HepG2 (cell line): Measurements from ENCODE around the gene OVCA2. TPM values are rescaled to one million over a fixed set of nuclear protein-coding genes. Genes with fewer than 3 reads are reported as not detected.

Source experiments
- ATAC-seq: fragments of 200-7000 bp; cut with Tn5 transposase; 3 replicates; pipeline ENCODE4 v1.9.1; 2020; ENCODE audit warnings: mild to moderate bottlenecking, moderate library complexity
- BruUV-seq: library from RNA; stranded (reverse); fragments of 400-500 nt; replicated peaks from 2 replicates; lab custom pipeline; 2021; lab: Mats Ljungman, UMichigan
- CTCF ChIA-PET: fragments of 300-600 bp; formaldehyde crosslinking; extraction: SDS; loops from one replicate; lab custom pipeline; 2021; ENCODE audit warnings: low total read pairs, inconsistent platforms, low intra/inter-chr PET ratio; lab: Yijun Ruan, JAX
- POLR2A ChIA-PET: fragments of 350-600 bp; sonication (Branson Sonifier 250); formaldehyde crosslinking; loops from one replicate; lab custom pipeline; 2020; ENCODE audit warnings: antibody characterized with exemption, inconsistent platforms; lab: Yijun Ruan, JAX
- DNase-seq: peaks from one replicate; pipeline ENCODE4 v3.0.0-alpha.2; 2015; ENCODE audit warnings: low spot score
- FAIRE-seq: peaks from 3 replicates; lab custom pipeline; 2011; peaks lifted over from hg19 to GRCh38; lab: Jason Lieb, UNC
- H2AFZ ChIP-seq: one replicate; pipeline ENCODE4 v1.6.1; 2011; ENCODE audit warnings: low read length, inconsistent platforms
- H3K27ac ChIP-seq: fragments of 300-600 bp; 3 replicates; pipeline ENCODE4 v1.8.0; 2011; ENCODE audit warnings: mixed run types, mild to moderate bottlenecking, mixed read lengths, low read length, inconsistent platforms; ENCODE audit not compliant: insufficient read depth; ENCODE audit errors: extremely low read length
- H3K27me3 ChIP-seq, 2 experiments: fragments of 200-600 bp in 1 of 2; 2 replicates in 1 of 2; 3 replicates in 1 of 2; pipeline versions ENCODE4 v1.6.0 to v1.8.0; 2011; ENCODE audit warnings: low read length in 2 of 2, mild to moderate bottlenecking in 2 of 2, moderate library complexity in 2 of 2, inconsistent platforms in 1 of 2; ENCODE audit not compliant: insufficient read depth in 2 of 2, control insufficient read depth in 1 of 2
- H3K36me3 ChIP-seq, 2 experiments: fragments of 200-600 bp in 1 of 2; replicated peaks in 1 of 2; 2 replicates in 1 of 2; 3 replicates in 1 of 2; pipeline versions ENCODE4 v1.5.1 to v1.8.0; 2011; ENCODE audit warnings: low read length in 2 of 2, inconsistent platforms in 1 of 2; ENCODE audit not compliant: insufficient read depth in 2 of 2, control insufficient read depth in 1 of 2
- H3K4me1 ChIP-seq: 2 replicates; pipeline ENCODE4 v1.5.1; 2012; ENCODE audit warnings: low read length, inconsistent platforms; ENCODE audit not compliant: insufficient read depth
- H3K4me2 ChIP-seq: 2 replicates; pipeline ENCODE4 v1.6.0; 2011; ENCODE audit warnings: low read depth, low read length, inconsistent platforms
- H3K4me3 ChIP-seq, 3 experiments: fragments of 200-600 bp in 1 of 3; sonication (generic), shearing (Covaris generic) in 1 of 3; replicated peaks in 1 of 3; 2 replicates each; pipeline ENCODE4 v1.5.1; 2011 to 2016; ENCODE audit warnings: low read length in 3 of 3, inconsistent platforms in 2 of 3, low read depth in 2 of 3, mild to moderate bottlenecking in 2 of 3, control low read depth in 1 of 3, mixed read lengths in 1 of 3; ENCODE audit not compliant: insufficient read depth in 1 of 3
- H3K79me2 ChIP-seq: one replicate; pipeline ENCODE4 v1.6.1; 2011; ENCODE audit warnings: low read length, inconsistent platforms; ENCODE audit not compliant: insufficient read depth
- H3K9ac ChIP-seq: 2 replicates; pipeline ENCODE4 v1.6.0; 2011; ENCODE audit warnings: mild to moderate bottlenecking, low read depth, low read length, inconsistent platforms; ENCODE audit not compliant: insufficient read depth
- H3K9me3 ChIP-seq: 2 replicates; pipeline ENCODE4 v1.5.1; 2012; ENCODE audit warnings: mild to moderate bottlenecking, low read length
- H4K20me1 ChIP-seq: 2 replicates; pipeline ENCODE4 v1.6.0; 2011; ENCODE audit warnings: inconsistent platforms, mild to moderate bottlenecking, low read length, moderate library complexity; ENCODE audit not compliant: insufficient read depth
- AKAP8 ChIP-seq: sonication (generic); formaldehyde crosslinking; IDR thresholded peaks from 2 replicates; pipeline ENCODE4 v1.5.1; 2020; ENCODE audit warnings: mild to moderate bottlenecking, missing genetic modification reagents
- FOXM1 ChIP-seq: sonication (generic); formaldehyde crosslinking; IDR thresholded peaks from 2 replicates; pipeline ENCODE4 v1.5.0; 2020; ENCODE audit warnings: missing genetic modification reagents
- KLF9 ChIP-seq: IDR thresholded peaks from 2 replicates; pipeline ENCODE4 v1.6.1; 2016; ENCODE audit warnings: low read depth
- RARG ChIP-seq: sonication (generic); formaldehyde crosslinking; IDR thresholded peaks from 2 replicates; pipeline ENCODE4 v1.4.0; 2020; ENCODE audit warnings: low read depth, mild to moderate bottlenecking, missing genetic modification reagents
- ZFP82 ChIP-seq: sonication (generic); formaldehyde crosslinking; IDR thresholded peaks from 2 replicates; pipeline ENCODE4 v1.5.1; 2020; ENCODE audit warnings: mild to moderate bottlenecking, missing genetic modification reagents, borderline replicate concordance
- ZNF260 ChIP-seq: sonication (generic); formaldehyde crosslinking; IDR thresholded peaks from 2 replicates; pipeline ENCODE4 v1.4.0; 2020; ENCODE audit warnings: missing genetic modification reagents, low read depth, mild to moderate bottlenecking, borderline replicate concordance
- ZNF879 ChIP-seq: sonication (generic); formaldehyde crosslinking; IDR thresholded peaks from 2 replicates; pipeline ENCODE4 v1.8.1; 2023; ENCODE audit warnings: missing genetic modification reagents
- ZSCAN20 ChIP-seq: sonication (generic); formaldehyde crosslinking; IDR thresholded peaks from 2 replicates; pipeline ENCODE4 v1.4.0; 2020; ENCODE audit warnings: missing genetic modification reagents, mild to moderate bottlenecking, borderline replicate concordance
- ZSCAN22 ChIP-seq: sonication (generic); formaldehyde crosslinking; IDR thresholded peaks from 2 replicates; pipeline ENCODE4 v1.4.0; 2020; ENCODE audit warnings: mild to moderate bottlenecking, missing genetic modification reagents
- WGBS: methylation state at CpG from one replicate; pipeline ENCODE4 v1.1.6; 2017; ENCODE audit warnings: low lambda C conversion rate; 5-methylcytosine and 5-hydroxymethylcytosine counted together
- in situ Hi-C: cut with HindIII; loops from 2 replicates; pipeline ENCODE4 v1.10.0; 2017; ENCODE audit warnings: low pct_unique_long_range_greater_than_20kb; ENCODE audit not compliant: extremely low pct_ligation_motif_present
- intact Hi-C: fragments of 100-400 bp; cut with micrococcal nuclease; formaldehyde crosslinking; loops from one replicate; pipeline ENCODE4 v1.10.0; 2022; ENCODE audit not compliant: unreplicated experiment
- polyA plus RNA-seq, 8 experiments: library from polyadenylated mRNA; depleted of rRNA in 3 of 8; stranded (reverse) in 7 of 8; unstranded in 1 of 8; fragments of >200 nt; fragmentation: Illumina TruSeq in 4 of 8; extraction: Trizol in 4 of 8; gene quantifications; 2 replicates each; pipeline versions ENCODE4 v1.2.1 to v1.2.3, GENCODE V29; 2011 to 2016; ENCODE audit warnings: low read depth in 4 of 8, missing spikeins in 1 of 8, mixed read lengths in 1 of 8; ENCODE audit not compliant: insufficient read depth in 1 of 8
- total RNA-seq, 5 experiments: library from RNA; depleted of rRNA; stranded (reverse); fragments of >200 nt; fragmentation: Illumina TruSeq; extraction: Trizol; gene quantifications; 2 replicates each; pipeline ENCODE4 v1.2.3, GENCODE V29; 2016; ENCODE audit warnings: low read depth in 1 of 5
- TF ChIP-seq, protein P1 (sequence below): sonication (generic); formaldehyde crosslinking; IDR thresholded peaks from 2 replicates; pipeline ENCODE4 v1.4.0; 2020; ENCODE audit warnings: mild to moderate bottlenecking, missing genetic modification reagents
- TF ChIP-seq, protein P2 (sequence below): sonication (generic); formaldehyde crosslinking; IDR thresholded peaks from 2 replicates; pipeline ENCODE4 v1.4.0; 2020; ENCODE audit warnings: missing genetic modification reagents, low read depth, mild to moderate bottlenecking, borderline replicate concordance
- TF ChIP-seq, protein P3 (sequence below): sonication (generic); formaldehyde crosslinking; IDR thresholded peaks from 2 replicates; pipeline ENCODE4 v1.5.1; 2020; ENCODE audit warnings: missing genetic modification reagents, mild to moderate bottlenecking, borderline replicate concordance

The OVCA2 gene
- total and polyA plus RNA-seq, 2 of the 13 experiments (the other 11 are each of a cell fraction or from before 2014, with no cell fraction given), result 23.7 to 28.2 TPM

DNA sequence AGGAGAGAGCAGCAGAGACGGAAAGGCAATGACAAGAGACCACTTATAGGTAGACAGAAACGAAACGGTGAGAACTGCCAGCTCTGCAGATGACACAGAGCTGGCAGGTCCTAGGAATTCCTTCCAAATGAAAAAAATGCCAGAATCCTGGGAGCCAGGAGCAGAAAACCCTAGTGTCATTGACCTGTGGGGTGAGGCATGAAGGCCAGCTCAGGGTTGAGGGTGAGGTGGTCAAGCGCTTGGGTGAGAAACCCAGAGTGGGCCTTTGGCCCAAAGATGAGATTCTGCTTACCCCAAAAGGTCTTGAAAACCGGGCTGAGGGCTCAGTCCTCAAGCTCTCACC lies 22.3 kb downstream of the OVCA2 start:
- ATAC-seq, result no peak
- Histone ChIP-seq H3K4me1 (peaks cover 38% of the 10 kb centered on the region), H3K27me3 (no peaks in the 10 kb centered on the region), H3K79me2 (no peaks in the 10 kb centered on the region), H3K36me3 (peaks cover 14 to 25% of the 10 kb centered on the region in 2 experiments), H3K9me3 (no peaks in the 10 kb centered on the region), H3K27ac (no peak overlapping the region), H2AFZ (no peak overlapping the region), H3K4me3 (no peak overlapping the region), H3K4me2 (no peak overlapping the region), H4K20me1 (no peaks in the 10 kb centered on the region), H3K9ac (no peak overlapping the region)
- ChIA-PET CTCF (no interaction called here), POLR2A (no interaction called here)
- DNase-seq, result no peak
- intact Hi-C loops, result no loop called here
- no peak for FAIRE-seq
- TF ChIP-seq, protein P1, sequence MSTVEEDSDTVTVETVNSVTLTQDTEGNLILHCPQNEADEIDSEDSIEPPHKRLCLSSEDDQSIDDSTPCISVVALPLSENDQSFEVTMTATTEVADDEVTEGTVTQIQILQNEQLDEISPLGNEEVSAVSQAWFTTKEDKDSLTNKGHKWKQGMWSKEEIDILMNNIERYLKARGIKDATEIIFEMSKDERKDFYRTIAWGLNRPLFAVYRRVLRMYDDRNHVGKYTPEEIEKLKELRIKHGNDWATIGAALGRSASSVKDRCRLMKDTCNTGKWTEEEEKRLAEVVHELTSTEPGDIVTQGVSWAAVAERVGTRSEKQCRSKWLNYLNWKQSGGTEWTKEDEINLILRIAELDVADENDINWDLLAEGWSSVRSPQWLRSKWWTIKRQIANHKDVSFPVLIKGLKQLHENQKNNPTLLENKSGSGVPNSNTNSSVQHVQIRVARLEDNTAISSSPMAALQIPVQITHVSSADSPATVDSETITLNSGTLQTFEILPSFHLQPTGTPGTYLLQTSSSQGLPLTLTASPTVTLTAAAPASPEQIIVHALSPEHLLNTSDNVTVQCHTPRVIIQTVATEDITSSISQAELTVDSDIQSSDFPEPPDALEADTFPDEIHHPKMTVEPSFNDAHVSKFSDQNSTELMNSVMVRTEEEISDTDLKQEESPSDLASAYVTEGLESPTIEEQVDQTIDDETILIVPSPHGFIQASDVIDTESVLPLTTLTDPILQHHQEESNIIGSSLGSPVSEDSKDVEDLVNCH (CRISPR knock-in tag), result no peak
- no peak for TF ChIP-seq FOXM1 (CRISPR knock-in tag)
- TF ChIP-seq, protein P2, sequence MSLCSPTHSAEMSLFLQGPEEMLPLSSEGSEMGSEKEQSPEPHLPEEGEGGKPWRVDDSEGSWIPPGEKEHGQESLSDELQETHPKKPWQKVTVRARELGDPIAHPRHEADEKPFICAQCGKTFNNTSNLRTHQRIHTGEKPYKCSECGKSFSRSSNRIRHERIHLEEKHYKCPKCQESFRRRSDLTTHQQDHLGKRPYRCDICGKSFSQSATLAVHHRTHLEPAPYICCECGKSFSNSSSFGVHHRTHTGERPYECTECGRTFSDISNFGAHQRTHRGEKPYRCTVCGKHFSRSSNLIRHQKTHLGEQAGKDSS (CRISPR knock-in tag), result no peak
- no peak for TF ChIP-seq ZSCAN22 (CRISPR knock-in tag)
- TF ChIP-seq KLF9, result no peak
- TF ChIP-seq, protein P3, sequence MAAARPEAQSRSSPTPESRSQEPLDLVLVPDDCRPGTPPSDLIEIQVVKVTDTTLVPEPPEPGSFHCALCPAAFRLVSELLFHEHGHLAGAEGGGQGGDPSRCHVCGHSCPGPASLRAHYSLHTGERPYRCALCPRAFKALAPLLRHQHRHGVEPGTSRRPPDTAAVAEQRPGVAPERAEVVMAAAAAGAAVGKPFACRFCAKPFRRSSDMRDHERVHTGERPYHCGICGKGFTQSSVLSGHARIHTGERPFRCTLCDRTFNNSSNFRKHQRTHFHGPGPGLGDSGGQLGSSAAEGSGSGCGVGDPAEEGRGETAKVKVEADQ, result no peak
- no peak for TF ChIP-seq RARG (CRISPR knock-in tag)
- no peak for TF ChIP-seq AKAP8 (CRISPR knock-in tag)
- no peak for TF ChIP-seq ZNF260 (CRISPR knock-in tag)
- TF ChIP-seq ZSCAN20 (CRISPR knock-in tag), result no peak
- no peak for TF ChIP-seq ZNF879 (CRISPR knock-in tag)
- no peak for TF ChIP-seq ZFP82 (CRISPR knock-in tag)
- BruUV-seq, result no TSS peak
- in situ Hi-C loops, result no loop called here
- WGBS, result 88% methylated on average over 5 of the region's 5 CpGs
